Measurements from ENCODE around the gene ZFP36.

ZFP36 gene

GRCh38 chr19:39423258-39424086 is 16.8 kb downstream of the ZFP36 start:
- DNase-seq = no peak

- DNase-seq = no peak
Measured at GRCh38 chr19:39424934-39425333, 18.3 kb downstream of the ZFP36 start.

- no peak for DNase-seq
Measured at GRCh38 chr19:39425744-39426143, 19.1 kb downstream of the ZFP36 start.

GRCh38 chr19:39426170-39426569 is 19.5 kb downstream of the ZFP36 start:
- no peak for DNase-seq

- no peak for DNase-seq
Measured at GRCh38 chr19:39427707-39428106, 21.1 kb downstream of the ZFP36 start.

- no peak for DNase-seq
Measured at GRCh38 chr19:39428283-39429112, 21.9 kb downstream of the ZFP36 start.

- DNase-seq = no peak
Measured at GRCh38 chr19:39430675-39431593, 24.3 kb downstream of the ZFP36 start.

GRCh38 chr19:39432677-39433025 is 26.0 kb downstream of the ZFP36 start:
- DNase-seq = no peak

GRCh38 chr19:39433480-39434079 is 26.9 kb downstream of the ZFP36 start:
- DNase-seq = no peak

- DNase-seq = no peak
Measured at GRCh38 chr19:39434123-39435076, 27.8 kb downstream of the ZFP36 start.

GRCh38 chr19:39435499-39436349 is 29.1 kb downstream of the ZFP36 start, which contains the start of gene RPS16:
Gene RPS16 (minus strand): TSS chr19:39435949. CDS start chr19:39435895, 54 bp downstream.
- peak; percentile 88 to 98 for DNase-seq

GRCh38 chr19:39436350-39436716 is 29.7 kb downstream of the ZFP36 start:
- no peak for DNase-seq

- DNase-seq = no peak
Measured at GRCh38 chr19:39438270-39438934, 31.8 kb downstream of the ZFP36 start.

- DNase-seq = no peak
Measured at GRCh38 chr19:39444598-39445195, 38.0 kb downstream of the ZFP36 start.

GRCh38 chr19:39445196-39446111 is 38.8 kb downstream of the ZFP36 start, which contains the start of gene SUPT5H:
Gene SUPT5H (plus strand): TSS chr19:39445582. CDS start chr19:39445891, 309 bp downstream.
- DNase-seq = peak; percentile 78 to 92

GRCh38 chr19:39446365-39447084 is 39.9 kb downstream of the ZFP36 start:
- no peak for DNase-seq

- DNase-seq = no peak
Measured at GRCh38 chr19:39448271-39448670, 41.6 kb downstream of the ZFP36 start.

Data from bone marrow (tissue), 2 donors.